Esophagus muscularis mucosa (tissue), 3 donors: ENCODE data around the gene GBGT1.

Experiments
- CTCF ChIP-seq, 3 experiments: fragments of 200-600 bp in 2 of 3; fragments of 450-650 bp in 1 of 3; sonication (generic) in 2 of 3; IDR thresholded peaks; one replicate each; pipeline ENCODE4 v1.5.1; 2017 to 2019; ENCODE audit warnings: antibody characterized with exemption in 3 of 3, mild to moderate bottlenecking in 2 of 3, moderate library complexity in 1 of 3
- POLR2AphosphoS5 ChIP-seq, 2 donors: sonication (generic); formaldehyde crosslinking; IDR thresholded peaks; one replicate each; pipeline ENCODE4 v1.6.1; 2017; ENCODE audit warnings: antibody characterized with exemption in 2 of 2

- TF ChIP-seq POLR2AphosphoS5 (IDR thresholded peaks at IDR 0.05): no peak
- no peak for TF ChIP-seq CTCF (IDR thresholded peaks at IDR 0.05)
These were observed 9.4 kb downstream of the GBGT1 start for GRCh38 chr9:133154097-133154989.
